Loucy (cell line): ENCODE measurements around the gene RSBN1.
A peak's percentile ranks its signal among the peaks of the same experiment; 100 is the strongest.

Experiments
- H2AFZ ChIP-seq: fragments of 200-600 bp; sonication (generic); 2 replicates; pipeline ENCODE4 v1.6.0; 2016; ENCODE audit warnings: antibody characterized with exemption, mild to moderate bottlenecking, low read length, moderate library complexity
- H3F3A ChIP-seq: fragments of 200-600 bp; 2 replicates; pipeline ENCODE4 v1.6.0; 2016; ENCODE audit warnings: antibody characterized with exemption, low read depth, mild to moderate bottlenecking
- H3K27me3 ChIP-seq: fragments of 200-600 bp; sonication (generic); 2 replicates; pipeline ENCODE4 v1.6.1; 2014; ENCODE audit warnings: low read length, mild to moderate bottlenecking; ENCODE audit not compliant: insufficient read depth, poor library complexity, severe bottlenecking
- H3K36me3 ChIP-seq: fragments of 200-600 bp; sonication (generic); 2 replicates; pipeline ENCODE4 v1.6.1; 2016; ENCODE audit warnings: low read length; ENCODE audit not compliant: insufficient read depth
- H3K4me1 ChIP-seq: fragments of 200-600 bp; sonication (generic); 2 replicates; pipeline ENCODE4 v1.5.1; 2014; ENCODE audit warnings: low read length, mild to moderate bottlenecking; ENCODE audit not compliant: insufficient read depth, poor library complexity, severe bottlenecking
- H3K4me2 ChIP-seq: fragments of 200-600 bp; sonication (generic); 2 replicates; pipeline ENCODE4 v1.6.0; 2014; ENCODE audit warnings: antibody characterized with exemption, low read length, low read depth, mild to moderate bottlenecking; ENCODE audit not compliant: poor library complexity, severe bottlenecking
- H3K4me3 ChIP-seq: fragments of 200-600 bp; sonication (generic); 2 replicates; pipeline ENCODE4 v1.5.1; 2014; ENCODE audit warnings: low read length, mild to moderate bottlenecking, mixed read lengths; ENCODE audit not compliant: poor library complexity, severe bottlenecking
- H3K79me2 ChIP-seq: fragments of 200-600 bp; sonication (generic); 2 replicates; pipeline ENCODE4 v1.6.1; 2014; ENCODE audit warnings: low read length; ENCODE audit not compliant: insufficient read depth
- H3K9ac ChIP-seq: fragments of 200-600 bp; sonication (generic); 2 replicates; pipeline ENCODE4 v1.6.0; 2014; ENCODE audit warnings: mild to moderate bottlenecking, low read depth, low read length, moderate library complexity; ENCODE audit not compliant: poor library complexity, severe bottlenecking
- H3K9me2 ChIP-seq: fragments of 200-600 bp; sonication (generic); replicated peaks from 2 replicates; pipeline ENCODE4 v1.6.1; 2016; ENCODE audit warnings: low read depth, low read length, mixed read lengths
- H3K9me3 ChIP-seq: fragments of 200-600 bp; sonication (generic); 2 replicates; pipeline ENCODE4 v1.6.1; 2014; ENCODE audit warnings: mild to moderate bottlenecking, antibody characterized with exemption, low read length, low read depth; ENCODE audit not compliant: insufficient read depth
- H4K20me1 ChIP-seq: fragments of 200-600 bp; sonication (generic); 2 replicates; pipeline ENCODE4 v1.6.0; 2014; ENCODE audit warnings: antibody characterized with exemption, low read length, mild to moderate bottlenecking; ENCODE audit not compliant: insufficient read depth, poor library complexity, severe bottlenecking
- CTCF ChIP-seq: fragments of 200-600 bp; sonication (generic); conservative IDR thresholded peaks from 2 replicates; pipeline ENCODE4 v1.5.1; 2014; ENCODE audit warnings: mild to moderate bottlenecking, antibody characterized with exemption, low read length
- EZH2phosphoT487 ChIP-seq: fragments of 200-600 bp; IDR thresholded peaks from 2 replicates; pipeline ENCODE4 v1.6.1; 2018; ENCODE audit warnings: antibody characterized with exemption, mild to moderate bottlenecking, moderate library complexity, borderline replicate concordance

The RSBN1 gene

DNA sequence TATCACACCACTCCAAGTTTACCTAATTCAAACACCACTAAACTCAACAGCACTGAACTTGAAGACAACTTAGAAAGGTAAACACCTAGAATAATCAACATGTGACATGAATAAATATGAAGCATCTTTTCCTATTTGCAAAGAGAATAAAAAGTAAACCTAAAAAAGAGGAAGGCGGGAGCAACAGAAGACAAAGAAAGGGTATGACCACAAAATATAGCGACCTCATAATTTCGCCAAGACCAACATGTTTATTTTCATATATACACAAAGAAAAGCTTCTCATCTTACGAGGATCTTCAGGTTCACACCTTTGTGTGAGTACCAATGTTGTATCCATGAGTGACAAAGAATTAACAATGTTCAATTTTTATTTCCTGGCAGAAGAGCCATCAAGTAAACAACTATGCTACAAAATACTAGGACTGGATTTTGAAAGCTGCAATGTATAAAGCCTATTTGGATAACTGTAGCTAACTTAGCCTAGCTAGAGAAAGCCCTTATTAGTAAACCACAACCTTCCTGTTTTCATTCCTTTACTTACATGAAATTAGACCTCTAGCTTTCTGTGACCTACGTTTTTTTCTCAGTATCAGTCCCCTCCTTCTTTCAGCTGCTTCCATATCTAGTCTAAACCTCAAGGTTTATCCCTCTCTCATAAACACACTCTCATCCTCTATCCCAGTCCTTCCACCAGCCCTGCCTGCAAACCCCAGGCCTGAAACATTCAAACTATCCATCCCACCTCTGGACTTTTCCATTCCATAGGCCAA is 31.7 kb downstream of the RSBN1 start:
- peak overlapping the region; percentile 39 for H3K9ac ChIP-seq
- peaks cover 22% of the 10 kb centered on the region; the same call in 1 of the 2 replicates for H3K36me3 ChIP-seq

GRCh38 chr1:113779542-113779941 is 32.7 kb downstream of the RSBN1 start:
- Histone ChIP-seq H2AFZ (no peak overlapping the region), H3K9ac (no peak overlapping the region), H3K4me2 (no peak overlapping the region), H3K4me1 (peaks cover 44% of the 10 kb centered on the region), H3K79me2 (peaks cover 66% of the 10 kb centered on the region), H3K36me3 (peaks cover 25% of the 10 kb centered on the region; the same call in 1 of the 2 replicates), H3K9me3 (no peaks in the 10 kb centered on the region), H3K9me2 (no peaks in the 10 kb centered on the region), H3K4me3 (no peak overlapping the region), H3K27me3 (no peaks in the 10 kb centered on the region), H3F3A (peaks cover 10% of the 10 kb centered on the region; the same call in 1 of the 2 replicates), H4K20me1 (peaks cover 53% of the 10 kb centered on the region)
- TF ChIP-seq EZH2phosphoT487 (no peak), CTCF (no peak)

More for the DNA sequence above, 31.7 kb downstream of the RSBN1 start:
- H3F3A ChIP-seq = peaks cover 10% of the 10 kb centered on the region; the same call in 1 of the 2 replicates
- H4K20me1 ChIP-seq = peaks cover 63% of the 10 kb centered on the region
- H3K4me2 ChIP-seq = peak overlapping the region; percentile 66
- peaks cover 49% of the 10 kb centered on the region for H3K4me1 ChIP-seq
- H3K27me3 ChIP-seq = no peaks in the 10 kb centered on the region
- H3K79me2 ChIP-seq = peaks cover 74% of the 10 kb centered on the region
- no peak overlapping the region for H2AFZ ChIP-seq
- peak overlapping the region; percentile 53 for H3K4me3 ChIP-seq
- TF ChIP-seq EZH2phosphoT487 (no peak), CTCF (no peak)
- H3K9me3 ChIP-seq = no peaks in the 10 kb centered on the region
- no peaks in the 10 kb centered on the region for H3K9me2 ChIP-seq

DNA sequence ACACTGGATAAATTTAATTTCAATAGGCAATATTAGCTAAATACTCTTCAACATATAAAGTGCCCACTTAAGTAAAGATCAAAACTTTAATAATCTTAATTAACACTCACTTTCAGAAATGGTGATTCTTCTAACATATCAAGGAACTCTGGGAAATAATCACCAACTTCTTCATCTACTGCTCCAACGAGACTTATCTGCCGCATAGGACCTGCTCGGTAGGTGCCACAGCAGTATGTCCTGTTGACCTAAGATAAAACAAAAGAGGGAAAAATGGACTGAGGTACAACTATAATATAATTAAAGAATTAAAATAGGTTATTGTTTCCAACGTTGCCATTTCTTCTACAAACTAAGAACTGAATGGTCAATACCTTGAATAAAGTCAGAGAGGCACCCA is 34.7 kb downstream of the RSBN1 start:
- no peak overlapping the region for H2AFZ ChIP-seq
- H3K36me3 ChIP-seq = peaks cover 43% of the 10 kb centered on the region; the same call in 1 of the 2 replicates
- H4K20me1 ChIP-seq = peaks cover 43% of the 10 kb centered on the region

More for the DNA sequence above, 34.7 kb downstream of the RSBN1 start:
- Histone ChIP-seq H3K4me3 (no peak overlapping the region), H3K9ac (no peak overlapping the region), H3K9me2 (no peaks in the 10 kb centered on the region), H3K27me3 (no peaks in the 10 kb centered on the region), H3F3A (no peaks in the 10 kb centered on the region), H3K4me2 (no peak overlapping the region), H3K79me2 (peaks cover 57% of the 10 kb centered on the region), H3K9me3 (no peaks in the 10 kb centered on the region), H3K4me1 (peaks cover 26% of the 10 kb centered on the region)
- TF ChIP-seq CTCF (no peak), EZH2phosphoT487 (no peak)
